ENCODE data around the gene CYP2A7. TPM values are rescaled to one million over a fixed set of nuclear protein-coding genes. Genes with fewer than 3 reads are reported as not detected.
A peak's percentile ranks its signal among the peaks of the same experiment; 100 is the strongest.
"Not testable (repeated sequence)": the region's sequence is repeated elsewhere in the genome, so short reads cannot be mapped to it uniquely, and the experiment has no call there.

The CYP2A7 gene
- total RNA-seq, 1 donor: not detected

GRCh38 chr19:40896418-40896796, 14.4 kb upstream of the CYP2A7 start:
- no peak for TF ChIP-seq CTCF (IDR thresholded peaks at IDR 0.05; ENCODE audit: insufficient read depth, low read length)
- no peak for DNase-seq (ENCODE audit: low read depth)
- no peak overlapping the region for H3K4me3 ChIP-seq (ENCODE audit: low read depth, low read length)

GRCh38 chr19:40893112-40893511, 11.1 kb upstream of the CYP2A7 start:
- no peak for DNase-seq (ENCODE audit: low read depth)
- no peak overlapping the region for H3K4me3 ChIP-seq (ENCODE audit: low read depth, low read length)
- no peak for TF ChIP-seq CTCF (IDR thresholded peaks at IDR 0.05; ENCODE audit: insufficient read depth, low read length)

GRCh38 chr19:40889366-40889765, 7.3 kb upstream of the CYP2A7 start:
- DNase-seq (ENCODE audit: low read depth): no peak
- TF ChIP-seq CTCF (IDR thresholded peaks at IDR 0.05; ENCODE audit: insufficient read depth, low read length): no peak
- H3K4me3 ChIP-seq (ENCODE audit: low read depth, low read length): no peak overlapping the region

GRCh38 chr19:40888191-40888590, 6.2 kb upstream of the CYP2A7 start:
- H3K4me3 ChIP-seq (ENCODE audit: low read depth, low read length): no peak overlapping the region
- no peak for DNase-seq (ENCODE audit: low read depth)
- no peak for TF ChIP-seq CTCF (IDR thresholded peaks at IDR 0.05; ENCODE audit: insufficient read depth, low read length)

- H3K4me3 ChIP-seq (ENCODE audit: low read depth, low read length); DNase-seq (ENCODE audit: low read depth): not testable (repeated sequence)
These were observed 2.3 kb upstream of the CYP2A7 start for GRCh38 chr19:40884187-40884931.

- not testable (repeated sequence) for H3K4me3 ChIP-seq (ENCODE audit: low read depth, low read length); DNase-seq (ENCODE audit: low read depth)
These were observed 2.7 kb downstream of the CYP2A7 start for GRCh38 chr19:40879349-40879748.

- DNase-seq (ENCODE audit: low read depth); H3K4me3 ChIP-seq (ENCODE audit: low read depth, low read length): not testable (repeated sequence)
These were observed 6.5 kb downstream of the CYP2A7 start for GRCh38 chr19:40875526-40875951.

- not testable (repeated sequence) for DNase-seq (ENCODE audit: low read depth); H3K4me3 ChIP-seq (ENCODE audit: low read depth, low read length)
These were observed 7.2 kb downstream of the CYP2A7 start for GRCh38 chr19:40874874-40875273.

- not testable (repeated sequence) for DNase-seq (ENCODE audit: low read depth); H3K4me3 ChIP-seq (ENCODE audit: low read depth, low read length)
These were observed 8.2 kb downstream of the CYP2A7 start for GRCh38 chr19:40873873-40874272.

GRCh38 chr19:40872209-40872608, 9.8 kb downstream of the CYP2A7 start:
- H3K4me3 ChIP-seq (ENCODE audit: low read depth, low read length): no peak overlapping the region
- DNase-seq (ENCODE audit: low read depth): peak; percentile 6
- no peak for TF ChIP-seq CTCF (IDR thresholded peaks at IDR 0.05; ENCODE audit: insufficient read depth, low read length)

Data from fibroblast of the aortic adventitia (primary cell).